Gastroesophageal sphincter (tissue), 3 donors: ENCODE results near the gene LINGO4.

Experiments used
- CTCF ChIP-seq, 4 experiments: fragments of 200-600 bp in 2 of 4; fragments of 450-650 bp in 2 of 4; sonication (generic) in 1 of 4; IDR thresholded peaks; one replicate each; pipeline ENCODE4 v1.5.1; 2017 to 2019; ENCODE audit warnings: antibody characterized with exemption in 4 of 4, mild to moderate bottlenecking in 2 of 4, moderate library complexity in 2 of 4
- EP300 ChIP-seq: sonication (generic); formaldehyde crosslinking; IDR thresholded peaks from one replicate; pipeline ENCODE4 v1.6.1; 2017; ENCODE audit warnings: antibody characterized with exemption, mild to moderate bottlenecking
- POLR2A ChIP-seq, 2 donors: fragments of 450-650 bp; IDR thresholded peaks; one replicate each; pipeline ENCODE4 v1.6.1; 2017; ENCODE audit warnings: antibody characterized with exemption in 2 of 2, mild to moderate bottlenecking in 2 of 2, moderate library complexity in 1 of 2
- POLR2AphosphoS5 ChIP-seq: sonication (generic); formaldehyde crosslinking; IDR thresholded peaks from one replicate; pipeline ENCODE4 v1.6.1; 2017; ENCODE audit warnings: antibody characterized with exemption

- TF ChIP-seq POLR2A (IDR thresholded peaks at IDR 0.05) (no peak), POLR2AphosphoS5 (no peak), CTCF (IDR thresholded peaks at IDR 0.05) (no peak), EP300 (no peak)
These were observed 4.4 kb downstream of the LINGO4 start for GRCh38 chr1:151800830-151801229.
